ENCODE results near the gene STX8. TPM values are rescaled to one million over a fixed set of nuclear protein-coding genes. Genes with fewer than 3 reads are reported as not detected.

Gene STX8
- total RNA-seq, 2 donors from 2014 or later = 38.8 to 60.8 TPM

GRCh38 chr17:9242983-9243382 is 332.6 kb downstream of the STX8 start:
- Histone ChIP-seq H3K27me3 (no peaks in the 10 kb centered on the region), H3K27ac (peak overlapping the region; percentile 98 to 99), H3K36me3 (no peaks in the 10 kb centered on the region), H3K9me3 (no peaks in the 10 kb centered on the region), H3K4me3 (no peak overlapping the region), H3K4me1 (peaks cover 0 to 61% of the 10 kb centered on the region in 2 donors)
- DNase-seq (ENCODE audit: low spot score) = no peak
- TF ChIP-seq CTCF (IDR thresholded peaks at IDR 0.05) = no peak

DNA sequence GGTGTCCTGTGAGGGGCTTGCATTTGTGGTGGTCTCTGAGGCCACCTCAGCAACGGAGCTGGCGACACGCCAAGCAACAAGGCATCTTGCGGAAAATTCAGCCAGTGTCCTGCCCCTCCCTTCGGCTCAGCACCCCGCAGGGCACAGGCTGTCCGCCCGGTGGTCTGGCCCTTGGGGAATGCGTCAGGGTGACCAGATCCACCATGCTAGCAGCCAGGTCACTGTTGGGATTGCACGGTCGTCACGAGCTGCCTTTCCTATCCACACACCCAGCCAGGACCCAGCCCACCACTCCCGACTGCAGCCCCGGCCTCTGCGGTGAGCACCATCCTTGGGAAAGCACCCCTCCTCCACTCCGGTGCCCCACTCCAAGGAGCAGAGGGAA is 333.1 kb downstream of the STX8 start:
- Histone ChIP-seq H3K4me1 (peaks cover 0 to 66% of the 10 kb centered on the region in 2 donors), H3K4me3 (no peak overlapping the region), H3K27me3 (no peaks in the 10 kb centered on the region), H3K9me3 (no peaks in the 10 kb centered on the region), H3K36me3 (no peaks in the 10 kb centered on the region), H3K27ac (peak overlapping the region; percentile 98 to 99)
- no peak for DNase-seq (ENCODE audit: low spot score)
- no peak for TF ChIP-seq CTCF (IDR thresholded peaks at IDR 0.05)

DNA sequence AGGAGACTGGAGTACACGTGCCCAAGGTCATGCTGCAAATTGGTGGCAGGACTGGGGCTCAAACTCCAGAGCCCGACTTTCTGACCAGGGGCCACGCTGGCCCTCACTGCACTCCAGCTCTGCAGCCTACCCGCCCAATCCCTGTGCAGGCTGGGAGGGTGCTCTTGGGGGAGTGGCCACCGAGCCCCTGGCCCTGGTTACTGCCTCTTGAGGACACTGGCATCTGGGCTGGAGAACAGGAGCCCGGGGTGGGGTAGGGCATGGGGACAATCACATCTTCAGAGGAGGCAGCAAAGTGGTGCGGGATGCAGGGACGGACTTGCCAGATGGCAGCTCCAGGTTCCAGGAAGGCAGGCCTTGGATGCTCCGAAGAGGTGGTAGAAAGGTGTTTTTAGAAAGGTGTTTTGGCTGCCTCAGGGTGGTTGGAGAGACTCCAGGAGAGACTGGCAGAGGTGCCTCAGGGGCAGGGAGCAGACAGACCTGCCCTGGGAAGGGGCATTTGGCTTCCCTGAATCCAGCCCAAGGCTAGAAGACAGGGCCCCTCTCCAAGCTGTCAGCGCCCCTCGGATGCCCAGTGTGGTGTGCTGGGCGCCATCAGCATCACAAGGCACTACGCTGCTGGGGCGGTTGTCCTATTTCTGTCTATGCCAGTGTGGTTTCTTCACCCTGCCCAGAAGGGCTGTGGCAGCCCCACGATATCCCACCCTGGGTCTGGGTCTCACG is 333.7 kb downstream of the STX8 start:
- Histone ChIP-seq H3K9me3 (no peaks in the 10 kb centered on the region), H3K4me1 (peaks cover 0 to 69% of the 10 kb centered on the region in 2 donors), H3K36me3 (no peaks in the 10 kb centered on the region), H3K27me3 (no peaks in the 10 kb centered on the region), H3K4me3 (no peak overlapping the region), H3K27ac (peak overlapping the region; percentile 98 to 99)
- TF ChIP-seq CTCF (IDR thresholded peaks at IDR 0.05) = no peak
- DNase-seq (ENCODE audit: low spot score) = no peak

GRCh38 chr17:9241371-9241712 is 334.3 kb downstream of the STX8 start:
- no peaks in the 10 kb centered on the region for H3K27me3 ChIP-seq
- peaks cover 0 to 73% of the 10 kb centered on the region in 2 donors for H3K4me1 ChIP-seq
- no peaks in the 10 kb centered on the region for H3K36me3 ChIP-seq
- peak overlapping the region; percentile 98 to 99 for H3K27ac ChIP-seq
- no peak overlapping the region for H3K4me3 ChIP-seq
- peak; percentile 75 for DNase-seq (ENCODE audit: low spot score)
- TF ChIP-seq CTCF (IDR thresholded peaks at IDR 0.05) = no peak
- H3K9me3 ChIP-seq = no peaks in the 10 kb centered on the region

- no peak for TF ChIP-seq CTCF (IDR thresholded peaks at IDR 0.05)
- Histone ChIP-seq H3K9me3 (no peaks in the 10 kb centered on the region), H3K4me3 (peak overlapping the region; percentile 50 to 62), H3K36me3 (no peaks in the 10 kb centered on the region), H3K27ac (peak overlapping the region; percentile 98 to 99), H3K27me3 (no peaks in the 10 kb centered on the region), H3K4me1 (peaks cover 0 to 73% of the 10 kb centered on the region in 2 donors)
- peak; percentile 93 for DNase-seq (ENCODE audit: low spot score)
Measured at GRCh38 chr17:9240659-9241370, 334.8 kb downstream of the STX8 start.
